ENCODE data around the gene SLC22A23. TPM values are rescaled to one million over a fixed set of nuclear protein-coding genes. Genes with fewer than 3 reads are reported as not detected.
A peak's percentile ranks its signal among the peaks of the same experiment; 100 is the strongest.

Gene SLC22A23
- total RNA-seq, 4 donors from 2014 or later = 26.6 to 42.6 (median 37.6) TPM

GRCh38 chr6:3258201-3258600, 198.6 kb downstream of the SLC22A23 start:
- intact Hi-C loops (cut with DNase I) = no loop called here
- no peak for DNase-seq

GRCh38 chr6:3253597-3253961, 203.3 kb downstream of the SLC22A23 start:
- no peak overlapping the region for H3K4me3 ChIP-seq
- H3K9me3 ChIP-seq = no peaks in the 10 kb centered on the region
- intact Hi-C loops (cut with DNase I) = loop anchor here (5.0 kb wide), 1 partner anchor 126 kb away; no protein-coding TSS in a partner anchor
- WGBS, 2 donors = 96% methylated on average over 20 of the region's 40 CpGs; no CpG with 5 or more reads in 1 of the 2 donors
- H3K27me3 ChIP-seq = peaks cover 0 to 12% (median 0%) of the 10 kb centered on the region in 4 donors
- H3K36me3 ChIP-seq = no peaks in the 10 kb centered on the region
- no peak for TF ChIP-seq POLR2A (IDR thresholded peaks at IDR 0.05)
- no peak for TF ChIP-seq CTCF (IDR thresholded peaks at IDR 0.05)
- no peak for DNase-seq
- no peak overlapping the region for H3K27ac ChIP-seq
- H3K4me1 ChIP-seq = peaks cover 0 to 24% (median 0%) of the 10 kb centered on the region in 3 donors

More at GRCh38 chr6:3258201-3258600, 198.6 kb downstream of the SLC22A23 start:
- H3K9me3 ChIP-seq = no peaks in the 10 kb centered on the region
- H3K27me3 ChIP-seq = no peaks in the 10 kb centered on the region
- H3K4me1 ChIP-seq = peaks cover 23 to 47% (median 23%) of the 10 kb centered on the region in 3 donors
- TF ChIP-seq CTCF (IDR thresholded peaks at IDR 0.05) (no peak), POLR2A (IDR thresholded peaks at IDR 0.05) (no peak)
- H3K36me3 ChIP-seq = peaks cover 0 to 2% (median 0%) of the 10 kb centered on the region in 3 donors
- peak overlapping the region; percentile 82 to 94 (median 90) for H3K27ac ChIP-seq
- WGBS, 2 donors = 56 to 59% methylated on average over 12 of the region's 12 CpGs
- peak overlapping the region; percentile 65 to 99 (median 88) for H3K4me3 ChIP-seq

DNA sequence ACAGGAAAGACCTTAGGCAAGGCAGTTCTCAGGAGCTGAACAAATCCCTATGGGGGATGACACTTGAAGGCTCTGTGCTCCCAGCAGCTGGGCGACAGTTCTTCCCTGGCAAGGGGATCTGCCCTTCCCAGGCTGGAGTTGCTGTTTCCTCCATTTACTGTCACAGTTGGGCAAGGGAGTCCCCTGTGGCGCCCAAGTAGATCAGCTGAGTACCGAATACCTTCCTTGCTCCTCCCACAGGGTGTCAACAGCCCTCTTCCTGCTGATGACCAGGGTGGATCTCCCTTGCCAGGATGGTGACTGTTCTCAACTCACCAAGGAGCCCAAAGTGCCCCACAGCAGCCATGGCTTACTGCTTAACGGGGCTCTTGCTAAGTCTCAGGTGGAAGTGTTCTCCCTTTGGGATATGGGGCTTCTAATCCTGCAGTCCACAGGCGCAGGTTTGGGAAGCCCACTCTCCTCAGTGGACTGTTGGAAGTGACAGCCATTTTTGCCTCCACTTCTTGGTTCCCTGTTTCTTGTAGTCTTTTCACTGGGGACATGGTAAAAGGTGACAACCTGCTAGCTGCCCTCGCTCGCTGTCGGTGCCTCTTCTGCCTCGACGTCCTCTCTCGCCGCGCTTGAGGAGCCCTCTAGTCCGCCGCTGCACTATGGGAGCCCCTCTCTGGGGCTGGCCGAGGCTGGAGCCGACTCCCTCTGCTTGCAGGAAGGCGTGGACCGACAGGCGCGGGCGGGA, 203.8 kb downstream of the SLC22A23 start:
- intact Hi-C loops (cut with DNase I) = loop anchor here (5.0 kb wide), 1 partner anchor 126 kb away; no protein-coding TSS in a partner anchor
- no peak overlapping the region for H3K27ac ChIP-seq
- no peaks in the 10 kb centered on the region for H3K36me3 ChIP-seq
- no peak overlapping the region for H3K4me3 ChIP-seq
- H3K27me3 ChIP-seq = peaks cover 0 to 18% (median 0%) of the 10 kb centered on the region in 4 donors
- H3K9me3 ChIP-seq = no peaks in the 10 kb centered on the region
- 89 to 94% methylated on average over 11 to 12 of the region's 22 CpGs for whole genome bisulfite sequencing, 2 donors
- H3K4me1 ChIP-seq = peaks cover 0 to 24% (median 0%) of the 10 kb centered on the region in 3 donors
- no peak for DNase-seq
- no peak for TF ChIP-seq POLR2A (IDR thresholded peaks at IDR 0.05)
- TF ChIP-seq CTCF (IDR thresholded peaks at IDR 0.05) = no peak

- intact Hi-C loops (cut with DNase I) = loop anchor here (5.0 kb wide), 1 partner anchor 125 kb away; no protein-coding TSS in a partner anchor
- Histone ChIP-seq H3K36me3 (no peaks in the 10 kb centered on the region), H3K9me3 (no peaks in the 10 kb centered on the region), H3K4me1 (peaks cover 0 to 30% (median 0%) of the 10 kb centered on the region in 3 donors), H3K27me3 (peaks cover 0 to 24% (median 0%) of the 10 kb centered on the region in 4 donors), H3K27ac (no peak overlapping the region), H3K4me3 (no peak overlapping the region)
- 74 to 82% methylated on average over 10 of the region's 10 CpGs for WGBS, 2 donors
- TF ChIP-seq POLR2A (IDR thresholded peaks at IDR 0.05) (no peak), CTCF (IDR thresholded peaks at IDR 0.05) (no peak)
- no peak for DNase-seq
Observed at GRCh38 chr6:3252369-3252768, 204.5 kb downstream of the SLC22A23 start.
